Measurements from ENCODE around the gene WNT7B.

Gene WNT7B

GRCh38 chr22:45892681-45893461 lies 84.1 kb downstream of the WNT7B start:
- in situ Hi-C loops (cut with MboI; ENCODE audit: low sequenced_read_pairs) = no loop called here

DNA sequence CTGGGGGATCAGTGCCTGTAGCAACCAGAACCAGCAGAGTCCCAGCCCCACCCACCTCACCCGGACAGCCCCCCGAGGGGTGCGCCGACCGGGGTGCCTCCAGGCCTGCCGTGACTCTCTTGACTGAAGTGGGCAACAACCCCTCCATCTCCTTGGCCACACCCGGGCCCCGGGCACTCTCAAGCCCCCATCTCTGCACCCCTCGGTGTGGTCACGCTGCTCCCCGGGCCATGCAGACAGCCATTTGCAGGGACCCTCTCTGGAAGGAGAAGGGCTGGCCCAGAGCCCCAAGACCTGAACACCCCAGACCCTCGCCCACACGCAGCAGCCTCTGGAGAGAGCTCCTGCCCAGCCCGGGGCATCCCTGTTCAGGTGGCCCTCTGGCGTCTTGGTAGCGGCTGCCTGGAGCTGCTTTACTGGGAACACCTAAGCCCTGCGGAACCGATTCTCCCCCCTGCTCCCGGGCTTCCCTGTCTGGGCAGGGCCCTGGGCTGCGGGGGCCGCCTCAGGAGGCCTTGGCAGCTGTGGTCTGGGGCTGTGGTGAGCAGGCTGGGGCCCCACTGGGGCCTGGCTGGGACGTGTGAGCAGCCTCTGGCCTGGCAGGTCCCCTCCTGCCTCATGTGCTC lies 84.9 kb downstream of the WNT7B start:
- in situ Hi-C loops (cut with MboI; ENCODE audit: low sequenced_read_pairs) = no loop called here

DNA sequence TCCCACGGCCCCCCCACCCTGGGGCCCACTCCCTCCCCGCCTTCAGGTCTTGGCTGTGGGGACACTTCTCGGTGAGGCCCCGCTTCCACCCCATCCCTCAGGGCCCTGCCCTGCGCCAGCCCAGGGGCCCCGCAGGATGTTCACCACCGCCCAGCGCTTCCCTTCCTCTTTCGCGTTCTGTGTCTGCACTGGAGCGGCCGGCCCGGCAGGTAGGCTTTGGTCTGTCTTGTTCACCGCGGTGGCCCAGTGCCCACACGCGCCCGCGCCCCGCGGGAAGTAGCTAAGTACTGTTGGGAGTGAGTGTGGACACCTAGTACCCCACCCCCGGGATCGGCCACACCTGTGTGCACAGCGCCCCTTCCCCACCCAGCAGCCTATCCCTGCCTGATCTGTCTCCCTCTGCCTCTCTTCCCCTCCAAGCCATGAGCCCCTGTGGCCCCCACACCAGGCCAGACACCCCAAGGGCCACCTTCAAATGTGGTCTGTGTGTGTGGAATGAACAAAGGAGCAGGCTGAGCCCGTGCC lies 85.4 kb downstream of the WNT7B start:
- in situ Hi-C loops (cut with MboI; ENCODE audit: low sequenced_read_pairs) = no loop called here

- in situ Hi-C loops (cut with MboI; ENCODE audit: low sequenced_read_pairs) = no loop called here
Observed at GRCh38 chr22:45891021-45891421, 85.9 kb downstream of the WNT7B start.

GRCh38 chr22:45890351-45890635 lies 86.7 kb downstream of the WNT7B start:
- in situ Hi-C loops (cut with MboI; ENCODE audit: low sequenced_read_pairs) = no loop called here

- in situ Hi-C loops (cut with MboI; ENCODE audit: low sequenced_read_pairs) = no loop called here
Observed at GRCh38 chr22:45889539-45890350, 87.2 kb downstream of the WNT7B start.

DNA sequence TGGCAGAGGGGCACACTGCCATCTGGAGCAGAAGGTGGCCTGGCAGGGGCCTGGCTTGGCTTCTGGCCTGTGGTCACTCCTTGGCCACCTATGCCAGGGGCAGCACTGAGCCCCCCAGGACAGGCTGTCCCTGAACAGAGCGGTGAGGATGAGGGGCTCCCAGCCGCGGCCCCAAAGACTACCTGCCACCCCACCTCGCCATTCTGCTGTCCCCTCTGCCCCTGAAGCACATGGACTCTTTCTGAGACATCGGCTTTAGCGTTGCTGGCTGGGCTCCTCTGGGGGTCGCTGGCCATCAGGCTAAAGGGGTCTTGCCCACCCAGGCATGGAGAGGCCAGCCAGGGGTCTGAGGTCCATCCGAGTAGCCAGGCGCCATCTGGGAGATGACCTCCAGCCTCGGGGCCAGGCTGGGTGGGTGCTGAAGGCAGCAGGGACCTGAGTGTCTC lies 87.8 kb downstream of the WNT7B start:
- in situ Hi-C loops (cut with MboI; ENCODE audit: low sequenced_read_pairs) = no loop called here

DNA sequence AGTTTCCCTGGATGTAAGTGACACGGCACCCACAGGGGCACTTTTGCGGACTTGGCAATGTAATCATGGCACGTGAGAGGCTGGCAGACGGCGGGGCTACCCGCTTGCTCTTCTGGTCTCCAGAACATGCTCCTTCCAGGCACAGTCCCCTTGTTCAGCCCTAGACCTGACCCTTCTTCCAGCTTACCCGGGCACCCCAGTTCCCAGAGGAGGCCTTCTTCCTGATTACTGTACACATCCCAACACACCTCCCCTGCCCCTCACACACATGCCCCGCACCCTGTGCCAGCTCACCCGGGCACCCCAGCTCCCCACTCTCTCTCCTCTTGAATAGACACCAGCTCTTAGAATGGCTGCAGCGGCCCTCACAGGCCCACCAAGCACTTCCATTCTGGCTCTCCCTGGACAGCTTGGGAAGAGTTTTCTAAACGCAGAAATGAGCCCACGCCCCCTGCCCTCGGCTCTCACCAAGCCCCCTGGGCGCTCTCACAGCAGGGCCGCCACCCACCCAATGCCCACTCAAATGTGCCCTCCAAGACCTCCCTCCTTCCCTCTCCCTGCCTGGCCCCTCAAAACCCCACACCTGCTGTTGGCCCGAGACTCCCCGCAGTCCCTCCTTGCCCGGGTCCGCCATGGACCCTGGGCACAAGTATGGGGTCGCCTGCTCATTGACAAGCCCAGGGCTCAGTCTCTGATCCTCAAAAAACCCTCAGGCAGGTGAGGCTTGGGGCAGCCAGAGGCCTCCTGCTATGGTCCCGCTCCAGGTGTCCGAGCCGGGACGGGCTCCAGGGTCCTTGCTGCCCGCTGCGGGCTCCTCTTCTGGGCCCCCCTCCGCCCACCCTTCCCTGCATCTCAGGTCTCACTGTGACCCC lies 88.5 kb downstream of the WNT7B start:
- in situ Hi-C loops (cut with MboI; ENCODE audit: low sequenced_read_pairs) = no loop called here

DNA sequence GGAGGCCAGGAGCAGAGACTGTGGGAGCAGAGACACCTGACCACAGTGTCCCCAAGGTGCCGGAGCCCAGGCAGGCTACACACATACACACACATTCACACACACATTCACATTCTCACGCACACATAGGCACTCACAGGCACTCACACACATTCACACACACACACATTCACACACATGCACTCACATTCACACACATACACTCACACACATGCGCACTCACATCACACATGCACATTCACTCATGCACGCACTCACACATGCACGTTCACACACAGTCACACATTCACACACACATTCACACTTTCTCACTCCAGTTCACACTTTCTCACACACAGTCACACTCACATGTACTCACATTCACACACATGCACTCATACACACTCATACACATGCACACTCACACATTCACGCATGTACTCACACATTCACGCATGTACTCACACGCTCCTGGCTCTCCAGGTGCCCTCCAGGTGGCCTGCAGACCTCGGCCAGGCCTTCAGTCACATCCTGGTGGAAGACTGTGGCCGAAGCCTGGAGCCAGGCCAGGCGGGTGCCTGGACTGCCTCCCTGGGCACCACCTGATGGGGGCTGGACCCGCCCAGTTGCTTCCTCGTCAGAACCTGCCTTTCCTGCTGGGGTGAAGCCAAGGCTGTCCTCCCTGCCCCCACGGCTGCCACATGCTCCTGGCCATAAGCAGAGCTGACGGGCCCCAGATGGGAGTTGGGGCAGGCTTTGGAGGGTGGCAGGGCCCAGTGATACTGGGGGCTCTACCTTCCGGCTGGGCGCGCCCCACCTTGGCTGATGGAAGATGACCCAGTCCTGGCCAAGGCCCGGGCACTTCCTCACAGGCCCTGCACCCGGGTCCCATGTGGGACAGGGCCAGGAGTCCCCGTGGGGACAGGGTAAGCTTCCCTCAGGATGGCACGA lies 89.5 kb downstream of the WNT7B start:
- in situ Hi-C loops (cut with MboI; ENCODE audit: low sequenced_read_pairs) = no loop called here

GRCh38 chr22:45886540-45886939 lies 90.4 kb downstream of the WNT7B start:
- in situ Hi-C loops (cut with MboI; ENCODE audit: low sequenced_read_pairs) = no loop called here

- in situ Hi-C loops (cut with MboI; ENCODE audit: low sequenced_read_pairs) = no loop called here
Observed at GRCh38 chr22:45885941-45886395, 91.0 kb downstream of the WNT7B start.

GRCh38 chr22:45885171-45885840 lies 91.7 kb downstream of the WNT7B start:
- in situ Hi-C loops (cut with MboI; ENCODE audit: low sequenced_read_pairs) = no loop called here

DNA sequence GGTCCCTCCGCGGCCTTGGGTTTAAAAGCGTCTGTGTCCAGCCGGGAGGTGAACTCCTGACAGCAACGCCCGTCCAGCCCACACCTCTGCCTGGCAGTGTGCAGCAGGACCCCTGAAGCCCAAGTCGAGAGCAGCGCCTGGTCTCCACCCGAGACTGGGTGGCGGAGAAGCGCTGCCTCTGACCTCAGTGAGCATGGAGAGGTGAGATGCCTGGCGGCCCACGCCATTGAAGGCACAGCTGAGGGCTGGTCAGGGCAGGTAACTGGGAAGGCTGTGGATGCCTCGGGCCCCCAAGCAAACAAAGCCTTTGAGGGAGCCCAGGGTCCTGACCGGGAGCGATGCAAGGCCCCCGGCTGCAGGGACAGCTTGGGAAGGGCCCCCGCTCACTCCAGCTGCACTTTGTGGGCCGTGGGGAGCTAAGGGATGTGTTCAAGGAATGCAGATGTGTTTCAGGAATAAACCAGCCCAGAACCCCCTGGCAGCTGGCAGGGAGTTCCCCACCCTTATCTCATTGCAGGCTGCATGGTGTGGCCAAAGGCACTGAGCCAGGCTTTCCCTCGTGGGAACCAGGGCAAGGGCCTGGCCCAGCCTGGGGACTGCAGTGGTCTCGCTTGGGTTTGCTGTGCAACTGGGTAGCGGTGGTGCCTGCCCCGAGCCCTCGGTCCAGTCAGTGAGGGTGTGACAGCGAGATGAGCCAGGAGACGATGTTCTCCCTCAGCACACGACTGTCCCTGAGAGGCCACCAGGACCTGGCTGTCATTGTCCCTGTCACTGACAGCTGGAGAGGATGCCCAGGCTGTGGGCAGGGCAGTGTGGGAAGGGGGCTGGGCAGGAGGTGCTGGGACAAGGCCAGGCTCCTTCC lies 92.5 kb downstream of the WNT7B start:
- in situ Hi-C loops (cut with MboI; ENCODE audit: low sequenced_read_pairs) = no loop called here

- in situ Hi-C loops (cut with MboI; ENCODE audit: low sequenced_read_pairs) = no loop called here
Observed at GRCh38 chr22:45883811-45884170, 93.2 kb downstream of the WNT7B start.

DNA sequence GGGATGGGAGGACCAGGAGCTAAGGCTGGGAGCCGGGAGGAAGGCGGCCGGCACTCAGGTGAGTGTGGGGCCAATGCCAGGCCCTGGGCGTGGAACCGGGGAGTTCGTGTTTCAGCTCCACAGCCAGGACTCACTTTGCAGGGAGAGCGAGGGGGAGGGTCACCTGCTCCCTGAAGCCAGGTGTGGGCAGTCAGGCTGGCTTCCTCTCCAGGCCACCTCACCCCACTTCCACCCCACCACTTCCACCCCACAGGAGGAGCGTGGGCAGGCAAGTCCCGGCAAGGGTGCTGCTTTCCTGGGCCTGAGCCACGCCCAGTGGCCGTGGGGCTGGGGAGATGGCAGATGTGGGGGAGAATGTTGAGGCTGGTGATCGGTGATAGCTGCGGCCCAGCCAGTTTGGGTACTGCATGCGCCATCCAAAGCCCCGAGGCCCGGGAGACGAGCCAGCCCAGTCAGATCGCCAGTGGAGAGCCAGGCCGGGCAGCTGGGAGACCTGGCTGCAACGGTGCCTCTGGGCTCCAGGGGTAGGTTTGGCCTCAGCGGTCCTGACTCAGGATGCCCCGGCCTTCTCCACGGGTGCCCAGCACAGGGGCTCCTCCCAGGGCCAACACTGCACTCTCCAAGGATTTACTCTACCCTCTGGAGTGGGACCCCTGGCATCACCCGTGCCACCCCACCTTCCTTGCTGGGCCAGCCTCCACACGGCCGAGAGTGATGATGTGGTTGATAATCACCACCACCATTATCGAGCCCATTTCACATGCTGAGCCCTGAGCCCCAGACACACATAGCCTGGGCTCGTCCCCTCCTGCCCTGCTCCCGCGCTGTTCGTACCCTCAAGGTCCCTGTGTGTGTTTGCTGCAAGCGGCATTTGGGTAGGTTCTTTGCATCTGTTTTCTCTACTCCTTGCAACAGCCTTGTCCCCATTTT lies 93.8 kb downstream of the WNT7B start:
- in situ Hi-C loops (cut with MboI; ENCODE audit: low sequenced_read_pairs) = no loop called here

GRCh38 chr22:45881524-45881875 lies 95.5 kb downstream of the WNT7B start:
- in situ Hi-C loops (cut with MboI; ENCODE audit: low sequenced_read_pairs) = no loop called here

Measured in HL-60/S4 (cell line).